Progenitor cell of endocrine pancreas (in vitro differentiated cells): ENCODE measurements around the gene ISCU. TPM values are rescaled to one million over a fixed set of nuclear protein-coding genes. Genes with fewer than 3 reads are reported as not detected.

ENCODE experiments used
- DNase-seq: peaks from one replicate; pipeline ENCODE4 v3.0.0; 2021; ENCODE audit warnings: low spot score; ENCODE audit not compliant: unreplicated experiment
- H3K27ac Mint-ChIP-seq: 2 replicates; pipeline ENCODE4 v1.8.0; 2021; ENCODE audit warnings: mild to moderate bottlenecking, moderate library complexity, mixed read lengths
- H3K27me3 Mint-ChIP-seq: 2 replicates; pipeline ENCODE4 v1.8.0; 2021; ENCODE audit warnings: mixed read lengths
- H3K36me3 Mint-ChIP-seq: 2 replicates; pipeline ENCODE4 v1.8.0; 2022; ENCODE audit warnings: mixed read lengths; ENCODE audit not compliant: insufficient read depth
- H3K4me1 Mint-ChIP-seq: 2 replicates; pipeline ENCODE4 v1.8.0; 2021; ENCODE audit warnings: low read depth, mixed read lengths
- H3K4me3 Mint-ChIP-seq: 2 replicates; pipeline ENCODE4 v1.8.0; 2021; ENCODE audit warnings: low read depth, mild to moderate bottlenecking, moderate library complexity, mixed read lengths
- H3K9me3 Mint-ChIP-seq: 2 replicates; pipeline ENCODE4 v1.8.0; 2021; ENCODE audit warnings: low read depth, mixed read lengths
- CTCF ChIP-seq: fragments of 200-600 bp; sonication (generic); IDR thresholded peaks from one replicate; pipeline ENCODE4 v1.5.0; 2021; ENCODE audit warnings: antibody characterized with exemption, mild to moderate bottlenecking; ENCODE audit not compliant: unreplicated experiment
- long read RNA-seq: library from polyadenylated mRNA; unstranded; transcript quantifications from one replicate; pipeline ENCODE4 v2.0.0, GENCODE V29; 2020
- total RNA-seq: library from RNA; stranded (reverse); gene quantifications from 2 replicates; pipeline ENCODE4 v1.2.1, GENCODE V29; 2021

Gene ISCU
- 57.4 and 69.7 TPM in 2 replicates for total RNA-seq
- long read RNA-seq, transcript ISCU-201 (5 exons, 994 nt), result major isoform, 16 of 47 reads
- long read RNA-seq, partial matches to known transcripts, result 24 of 47 reads
- long read RNA-seq, other reads (novel, unspliced or antisense), result 5 of 47 reads

- H3K36me3 Mint-ChIP-seq, result peaks cover 6% of the 10 kb centered on the region
- TF ChIP-seq CTCF, result no peak
- H3K4me3 Mint-ChIP-seq, result peak within 1 kb of the TSS; percentile 100
- peak; percentile 99 for DNase-seq
- no peaks in the 10 kb centered on the region for H3K9me3 Mint-ChIP-seq
- H3K4me1 Mint-ChIP-seq, result peaks cover 23% of the 10 kb centered on the region
- H3K27me3 Mint-ChIP-seq, result no peaks in the 10 kb centered on the region
- H3K27ac Mint-ChIP-seq, result peak within 1 kb of the TSS; percentile 100
Observed at GRCh38 chr12:108562348-108563135, at the start of gene ISCU. TSS of gene ISCU (plus strand) at chr12:108562596. CDS start at chr12:108562623, 27 bp downstream.

DNA sequence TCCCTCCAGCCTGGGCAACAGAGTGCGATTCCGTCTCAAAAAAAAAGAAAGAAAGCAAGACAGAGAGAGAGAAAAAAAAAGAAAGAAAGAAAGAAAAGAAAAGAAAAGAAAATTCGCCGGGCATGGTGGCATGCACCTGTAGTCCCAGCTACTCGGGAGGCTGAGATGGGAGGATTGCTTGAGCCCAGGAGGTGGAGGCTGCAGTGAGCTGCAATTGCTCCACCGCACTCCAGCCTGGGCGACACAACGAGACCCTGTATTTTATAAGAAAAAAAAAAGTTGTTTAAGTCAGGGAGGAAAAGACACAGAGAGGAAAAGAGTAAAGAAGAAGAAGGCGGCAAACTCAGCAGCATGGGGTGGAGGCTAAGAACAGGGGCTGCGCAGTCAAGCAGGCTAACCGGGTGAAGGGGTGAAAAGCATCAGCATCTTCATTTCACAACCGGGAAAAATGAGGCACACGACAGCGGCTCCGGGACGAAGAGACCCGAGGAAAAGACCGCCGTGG lies 47.9 kb upstream of the ISCU start:
- Mint-ChIP-seq H3K27me3 (no peaks in the 10 kb centered on the region), H3K9me3 (no peaks in the 10 kb centered on the region), H3K4me3 (peak overlapping the region; percentile 88), H3K27ac (no peak overlapping the region), H3K4me1 (peaks cover 4% of the 10 kb centered on the region), H3K36me3 (peaks cover 7% of the 10 kb centered on the region)
- TF ChIP-seq CTCF, result peak; percentile 8
- DNase-seq, result no peak

DNA sequence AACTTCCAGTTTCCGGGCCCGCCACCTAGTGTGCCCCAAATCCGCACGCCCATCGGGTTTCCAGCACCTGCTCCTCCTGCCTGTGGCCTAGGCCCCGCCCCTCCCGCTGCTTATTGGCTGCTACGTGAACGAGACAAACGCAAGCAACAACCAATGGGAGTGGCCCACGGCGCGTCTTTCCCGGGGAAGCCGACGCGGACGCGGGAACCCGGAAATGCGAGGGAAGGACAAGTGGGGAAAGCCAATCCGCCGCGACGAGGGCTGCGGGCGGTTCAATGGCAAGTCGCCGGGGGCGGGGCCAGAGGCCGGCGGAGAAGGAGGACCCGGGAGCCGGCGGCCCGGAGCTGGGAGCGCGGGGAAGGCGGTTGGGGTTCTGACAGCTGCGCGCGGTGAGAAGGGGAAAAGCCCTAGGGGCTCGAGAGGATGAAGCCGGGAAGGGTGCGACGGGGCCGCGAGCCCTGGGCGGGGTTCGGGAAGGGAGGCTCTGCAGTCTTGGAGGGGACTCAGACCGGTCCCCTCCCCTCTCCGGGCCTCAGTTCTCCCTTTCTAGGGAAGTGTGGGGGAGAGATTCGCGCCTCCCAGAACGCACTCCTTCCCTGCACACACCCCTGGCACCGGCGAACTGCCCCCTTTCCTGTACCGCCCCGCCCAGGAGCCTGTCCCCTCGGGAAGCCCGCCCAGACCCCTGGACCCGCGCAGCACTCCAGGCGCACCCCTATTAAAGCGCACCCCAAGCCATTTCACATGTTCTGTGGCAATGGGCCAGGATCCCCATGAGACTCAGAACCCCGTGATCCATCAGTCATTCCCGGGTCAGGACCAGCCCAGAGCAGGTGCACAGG lies 47.2 kb upstream of the ISCU start, which contains the start of gene FICD:
Gene FICD, plus strand, starts transcription at position 305 of the 842 bp plus-strand sequence. CDS start 1,696 bp downstream, outside the sequence.
- no peak for TF ChIP-seq CTCF
- no peaks in the 10 kb centered on the region for H3K9me3 Mint-ChIP-seq
- peak within 1 kb of the TSS; percentile 82 for H3K27ac Mint-ChIP-seq
- H3K4me3 Mint-ChIP-seq, result peak within 1 kb of the TSS; percentile 88
- H3K36me3 Mint-ChIP-seq, result peaks cover 9% of the 10 kb centered on the region
- no peaks in the 10 kb centered on the region for H3K27me3 Mint-ChIP-seq
- H3K4me1 Mint-ChIP-seq, result peaks cover 4% of the 10 kb centered on the region
- peak; percentile 99 for DNase-seq

- H3K36me3 Mint-ChIP-seq, result peaks cover 9% of the 10 kb centered on the region
- peak overlapping the region; percentile 88 for H3K4me3 Mint-ChIP-seq
- H3K27ac Mint-ChIP-seq, result peak overlapping the region; percentile 69
- peaks cover 4% of the 10 kb centered on the region for H3K4me1 Mint-ChIP-seq
- no peaks in the 10 kb centered on the region for H3K9me3 Mint-ChIP-seq
- no peak for DNase-seq
- TF ChIP-seq CTCF, result no peak
- H3K27me3 Mint-ChIP-seq, result no peaks in the 10 kb centered on the region
Observed at GRCh38 chr12:108515916-108516315, 46.5 kb upstream of the ISCU start.
